Ishikawa (cell line): Measurements from ENCODE around the gene ZNF18.

ENCODE experiments used
- CEBPB ChIP-seq: IDR thresholded peaks from 2 replicates; pipeline ENCODE4 v1.6.1; 2012
- CREB1 ChIP-seq: IDR thresholded peaks from 2 replicates; pipeline ENCODE4 v1.6.1; 2012; ENCODE audit warnings: low read depth
- EGR1 ChIP-seq: IDR thresholded peaks from 2 replicates; pipeline ENCODE4 v1.6.1; 2012
- EP300 ChIP-seq: IDR thresholded peaks from 2 replicates; pipeline ENCODE4 v1.6.1; 2012; ENCODE audit warnings: borderline replicate concordance
- FOXM1 ChIP-seq: IDR thresholded peaks from 2 replicates; pipeline ENCODE4 v1.6.1; 2012; ENCODE audit warnings: low read depth, borderline replicate concordance
- NFIC ChIP-seq: IDR thresholded peaks from 2 replicates; pipeline ENCODE4 v1.6.1; 2012
- RAD21 ChIP-seq: IDR thresholded peaks from 2 replicates; pipeline ENCODE4 v1.6.1; 2012; ENCODE audit warnings: low read depth
- TAF1 ChIP-seq: IDR thresholded peaks from 2 replicates; pipeline ENCODE4 v1.6.1; 2012; ENCODE audit warnings: low read depth, mild to moderate bottlenecking
- TCF12 ChIP-seq: IDR thresholded peaks from 2 replicates; pipeline ENCODE4 v1.6.1; 2012; ENCODE audit warnings: low read depth
- TEAD4 ChIP-seq: IDR thresholded peaks from 2 replicates; pipeline ENCODE4 v1.6.1; 2012
- YY1 ChIP-seq: IDR thresholded peaks from 2 replicates; pipeline ENCODE4 v1.6.1; 2012; ENCODE audit warnings: low read depth
- ZBTB7A ChIP-seq: IDR thresholded peaks from 2 replicates; pipeline ENCODE4 v1.6.1; 2012; ENCODE audit warnings: low read depth
- TF ChIP-seq, protein P1 (sequence below): IDR thresholded peaks from 2 replicates; pipeline ENCODE4 v1.6.1; 2012; ENCODE audit warnings: low read depth, mild to moderate bottlenecking
- TF ChIP-seq, protein P2 (sequence below): IDR thresholded peaks from 2 replicates; pipeline ENCODE4 v1.6.1; 2012
- TF ChIP-seq, protein P3 (sequence below): IDR thresholded peaks from 2 replicates; pipeline ENCODE4 v1.6.1; 2012

The ZNF18 gene

DNA sequence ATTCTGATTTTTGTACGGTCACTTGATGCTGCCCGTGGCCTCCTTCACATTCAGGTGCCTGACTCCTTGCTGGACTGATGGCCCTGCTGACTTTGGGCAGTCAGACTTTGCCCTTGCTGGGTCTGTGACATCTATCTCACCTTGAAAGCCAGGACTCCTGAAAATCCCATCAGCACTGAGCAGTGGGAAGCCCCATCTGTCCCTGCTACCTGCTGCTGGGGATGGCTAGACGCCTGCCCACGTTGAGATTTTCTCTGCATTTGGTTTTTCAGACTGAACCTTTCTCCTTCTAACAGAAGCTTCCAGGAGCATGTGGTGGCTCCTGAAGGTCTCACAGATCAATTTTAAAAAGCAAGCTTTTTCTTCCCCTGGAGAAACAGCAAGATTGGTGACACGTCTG lies 10.2 kb upstream of the ZNF18 start:
- TF ChIP-seq NFIC (no peak), RAD21 (no peak), EP300 (no peak), YY1 (no peak), CREB1 (no peak), TAF1 (no peak), EGR1 (no peak), ZBTB7A (no peak), TEAD4 (no peak)
- TF ChIP-seq, protein P1, sequence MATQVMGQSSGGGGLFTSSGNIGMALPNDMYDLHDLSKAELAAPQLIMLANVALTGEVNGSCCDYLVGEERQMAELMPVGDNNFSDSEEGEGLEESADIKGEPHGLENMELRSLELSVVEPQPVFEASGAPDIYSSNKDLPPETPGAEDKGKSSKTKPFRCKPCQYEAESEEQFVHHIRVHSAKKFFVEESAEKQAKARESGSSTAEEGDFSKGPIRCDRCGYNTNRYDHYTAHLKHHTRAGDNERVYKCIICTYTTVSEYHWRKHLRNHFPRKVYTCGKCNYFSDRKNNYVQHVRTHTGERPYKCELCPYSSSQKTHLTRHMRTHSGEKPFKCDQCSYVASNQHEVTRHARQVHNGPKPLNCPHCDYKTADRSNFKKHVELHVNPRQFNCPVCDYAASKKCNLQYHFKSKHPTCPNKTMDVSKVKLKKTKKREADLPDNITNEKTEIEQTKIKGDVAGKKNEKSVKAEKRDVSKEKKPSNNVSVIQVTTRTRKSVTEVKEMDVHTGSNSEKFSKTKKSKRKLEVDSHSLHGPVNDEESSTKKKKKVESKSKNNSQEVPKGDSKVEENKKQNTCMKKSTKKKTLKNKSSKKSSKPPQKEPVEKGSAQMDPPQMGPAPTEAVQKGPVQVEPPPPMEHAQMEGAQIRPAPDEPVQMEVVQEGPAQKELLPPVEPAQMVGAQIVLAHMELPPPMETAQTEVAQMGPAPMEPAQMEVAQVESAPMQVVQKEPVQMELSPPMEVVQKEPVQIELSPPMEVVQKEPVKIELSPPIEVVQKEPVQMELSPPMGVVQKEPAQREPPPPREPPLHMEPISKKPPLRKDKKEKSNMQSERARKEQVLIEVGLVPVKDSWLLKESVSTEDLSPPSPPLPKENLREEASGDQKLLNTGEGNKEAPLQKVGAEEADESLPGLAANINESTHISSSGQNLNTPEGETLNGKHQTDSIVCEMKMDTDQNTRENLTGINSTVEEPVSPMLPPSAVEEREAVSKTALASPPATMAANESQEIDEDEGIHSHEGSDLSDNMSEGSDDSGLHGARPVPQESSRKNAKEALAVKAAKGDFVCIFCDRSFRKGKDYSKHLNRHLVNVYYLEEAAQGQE, result no peak
- TF ChIP-seq, protein P2, sequence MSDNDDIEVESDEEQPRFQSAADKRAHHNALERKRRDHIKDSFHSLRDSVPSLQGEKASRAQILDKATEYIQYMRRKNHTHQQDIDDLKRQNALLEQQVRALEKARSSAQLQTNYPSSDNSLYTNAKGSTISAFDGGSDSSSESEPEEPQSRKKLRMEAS, result no peak
- TF ChIP-seq, protein P3, sequence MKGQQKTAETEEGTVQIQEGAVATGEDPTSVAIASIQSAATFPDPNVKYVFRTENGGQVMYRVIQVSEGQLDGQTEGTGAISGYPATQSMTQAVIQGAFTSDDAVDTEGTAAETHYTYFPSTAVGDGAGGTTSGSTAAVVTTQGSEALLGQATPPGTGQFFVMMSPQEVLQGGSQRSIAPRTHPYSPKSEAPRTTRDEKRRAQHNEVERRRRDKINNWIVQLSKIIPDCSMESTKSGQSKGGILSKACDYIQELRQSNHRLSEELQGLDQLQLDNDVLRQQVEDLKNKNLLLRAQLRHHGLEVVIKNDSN, result no peak

DNA sequence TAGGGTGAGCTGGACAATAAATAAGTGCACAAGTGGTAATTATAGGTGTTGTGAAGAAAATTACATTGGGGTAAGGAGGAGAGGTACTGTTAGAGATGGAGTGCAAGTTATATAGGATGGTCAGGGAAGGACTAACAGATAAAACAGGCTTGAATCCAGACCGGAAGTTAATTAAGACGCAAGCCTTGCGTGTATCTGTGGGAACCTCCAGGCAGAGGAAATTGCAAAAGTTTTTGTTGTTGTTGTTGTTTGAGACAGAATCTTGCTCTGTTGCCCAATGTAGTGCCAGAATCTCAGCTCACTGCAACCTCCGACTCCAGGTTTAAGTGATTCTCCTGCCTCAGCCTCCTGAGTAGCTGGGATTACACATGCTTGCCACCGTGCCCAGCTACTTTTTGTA lies 2.4 kb upstream of the ZNF18 start:
- TF ChIP-seq CEBPB (no peak), CREB1 (no peak), RAD21 (no peak), EP300 (no peak), EGR1 (no peak), TEAD4 (no peak), NFIC (no peak), TCF12 (no peak), YY1 (no peak), TAF1 (no peak), ZBTB7A (no peak), FOXM1 (no peak)
- TF ChIP-seq, protein P2, result no peak
- TF ChIP-seq, protein P1, result no peak
- TF ChIP-seq, protein P3, result no peak

DNA sequence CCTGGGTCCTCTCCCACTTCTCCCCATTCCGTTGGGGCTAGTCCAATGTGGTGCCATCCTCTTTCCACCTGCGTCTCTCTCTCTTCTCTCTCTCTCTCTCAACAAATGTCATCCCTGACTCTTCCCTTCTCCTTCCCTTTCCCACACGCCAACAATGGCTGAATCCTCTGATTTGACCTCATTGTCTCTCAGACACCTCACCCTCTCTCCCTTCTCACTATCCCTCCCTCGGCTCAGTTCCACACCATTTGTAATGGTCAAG lies 628 bp upstream of the ZNF18 start:
- no peak for TF ChIP-seq CREB1

DNA sequence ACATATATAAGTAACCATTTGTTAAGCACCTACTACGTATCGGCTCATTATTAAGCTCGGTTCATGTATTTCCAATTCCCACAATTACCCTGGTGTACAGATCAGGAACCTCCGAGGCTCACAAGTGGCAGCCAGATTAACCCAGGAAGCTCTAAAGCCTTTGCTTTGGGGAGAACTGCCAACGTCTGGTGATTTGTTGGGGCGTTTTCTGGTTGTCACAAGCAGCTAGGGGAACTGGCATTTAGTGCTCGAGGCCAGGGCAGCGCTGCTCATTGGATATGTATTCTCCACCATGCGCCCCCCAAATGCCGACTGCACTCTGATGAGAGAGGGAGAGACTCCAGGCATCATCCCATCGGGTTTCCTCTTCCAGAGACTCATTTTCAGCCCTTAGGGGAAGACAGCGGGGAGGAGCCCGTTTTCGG lies 541 bp downstream of the ZNF18 start:
- TF ChIP-seq NFIC (no peak), CEBPB (no peak), EP300 (no peak), CREB1 (no peak), TAF1 (no peak), YY1 (no peak), ZBTB7A (no peak), RAD21 (no peak), TCF12 (no peak)
- TF ChIP-seq, protein P2, result no peak
- TF ChIP-seq, protein P1, result no peak
- TF ChIP-seq, protein P3, result no peak

DNA sequence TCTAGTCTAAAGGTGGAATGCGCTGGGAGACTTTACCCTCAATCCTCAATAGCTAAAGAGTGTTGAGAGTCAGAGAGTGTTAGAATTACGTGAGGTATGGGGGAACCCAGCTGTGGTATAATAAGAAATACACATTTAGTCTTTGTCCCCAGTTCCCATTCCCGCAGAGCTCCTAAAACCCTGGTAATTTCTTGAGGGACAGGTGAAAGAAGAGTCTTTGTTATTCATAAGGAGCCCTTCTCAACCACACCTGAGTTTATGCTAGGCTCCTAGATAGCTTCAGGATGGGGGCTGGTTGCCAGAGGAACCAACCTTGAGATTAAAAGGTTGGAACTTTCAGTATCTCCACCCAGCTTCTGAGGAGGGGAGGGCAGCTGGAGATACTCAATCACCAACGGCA lies 5.8 kb downstream of the ZNF18 start:
- TF ChIP-seq RAD21 (no peak), CREB1 (no peak), TEAD4 (no peak), TCF12 (no peak), EGR1 (no peak), CEBPB (no peak), YY1 (no peak), FOXM1 (no peak)
- TF ChIP-seq, protein P1, result no peak
